Stomach (tissue), 9 donors: ENCODE measurements around the gene MATN1. TPM values are rescaled to one million over a fixed set of nuclear protein-coding genes. Genes with fewer than 3 reads are reported as not detected.

ENCODE experiments used
- DNase-seq, 2 donors: peaks; one replicate each; pipeline versions ENCODE4 v3.0.0 to v3.0.0-alpha.2; 2013 to 2019
- H3K27ac ChIP-seq, 5 donors: fragments of 200-600 bp in 4 of 5; sonication (generic) in 4 of 5; one replicate each; pipeline ENCODE4 v1.5.1; 2013 to 2019; ENCODE audit warnings: mild to moderate bottlenecking in 1 of 5, moderate library complexity in 1 of 5
- H3K27me3 ChIP-seq, 3 donors: fragments of 200-600 bp; sonication (generic); one replicate each; pipeline ENCODE4 v1.5.1; 2017 to 2019; ENCODE audit warnings: mixed run types in 1 of 3
- H3K36me3 ChIP-seq, 4 donors: fragments of 200-600 bp; sonication (generic); 1 replicate in 3 of 4; 2 replicates in 1 of 4; pipeline ENCODE4 v1.5.1; 2016 to 2019
- H3K4me1 ChIP-seq, 4 donors: fragments of 200-600 bp; sonication (generic); one replicate each; pipeline ENCODE4 v1.5.1; 2016 to 2019
- H3K4me3 ChIP-seq, 4 donors: fragments of 200-600 bp; sonication (generic) in 3 of 4; one replicate each; pipeline ENCODE4 v1.5.1; 2016 to 2019; ENCODE audit warnings: mild to moderate bottlenecking in 1 of 4
- H3K9me3 ChIP-seq, 4 donors: fragments of 200-600 bp; sonication (generic); one replicate each; pipeline ENCODE4 v1.5.1; 2016 to 2019
- EP300 ChIP-seq: sonication (generic); formaldehyde crosslinking; IDR thresholded peaks from one replicate; pipeline ENCODE4 v1.6.1; 2017; ENCODE audit warnings: antibody characterized with exemption
- POLR2A ChIP-seq, 4 donors: fragments of 450-650 bp; IDR thresholded peaks; one replicate each; pipeline ENCODE4 v1.6.1; 2016; ENCODE audit warnings: antibody characterized with exemption in 4 of 4, control low read depth in 2 of 4, mild to moderate bottlenecking in 1 of 4, moderate library complexity in 1 of 4
- POLR2AphosphoS5 ChIP-seq, 3 donors: sonication (generic); formaldehyde crosslinking; IDR thresholded peaks; one replicate each; pipeline ENCODE4 v1.6.1; 2016; ENCODE audit warnings: antibody characterized with exemption in 3 of 3
- WGBS, 5 donors: extraction: QIAGEN DNeasy Blood & Tissue Kit in 3 of 5; methylation state at CpG; one replicate each; pipeline versions ENCODE4 v1.1.5 to v1.1.7; 2013 to 2018; 5-methylcytosine and 5-hydroxymethylcytosine counted together
- intact Hi-C: fragments of 100-400 bp; cut with DNase I; formaldehyde crosslinking; loops from one replicate; pipeline ENCODE4 v1.15.1; 2023; ENCODE audit warnings: low total_unique reads
- polyA plus RNA-seq, 3 donors: library from polyadenylated mRNA; stranded (reverse); fragments of 200-250 nt; gene quantifications; one replicate each; pipeline ENCODE4 v1.2.3, GENCODE V29; 2013
- total RNA-seq, 5 donors: library from RNA; depleted of rRNA; stranded (reverse); fragments of >200 nt; gene quantifications; one replicate each; pipeline versions ENCODE4 v1.1.0 to v1.2.3, GENCODE V29; 2014 to 2016
- TF ChIP-seq, protein P1 (sequence below), 7 experiments: fragments of 450-650 bp in 4 of 7; fragments of 200-600 bp in 3 of 7; sonication (generic) in 3 of 7; IDR thresholded peaks; one replicate each; pipeline ENCODE4 v1.5.1; 2016 to 2019; ENCODE audit warnings: antibody characterized with exemption in 7 of 7, control low read depth in 2 of 7, mild to moderate bottlenecking in 1 of 7
- donor health status: healthy with polysubstance abuse.
- donor health status: Bipolar disorder and iron deficiency.
- donor health status: healthy.

MATN1 gene
- total and polyA plus RNA-seq, 8 donors, result 1.7 TPM; not detected in 7

DNA sequence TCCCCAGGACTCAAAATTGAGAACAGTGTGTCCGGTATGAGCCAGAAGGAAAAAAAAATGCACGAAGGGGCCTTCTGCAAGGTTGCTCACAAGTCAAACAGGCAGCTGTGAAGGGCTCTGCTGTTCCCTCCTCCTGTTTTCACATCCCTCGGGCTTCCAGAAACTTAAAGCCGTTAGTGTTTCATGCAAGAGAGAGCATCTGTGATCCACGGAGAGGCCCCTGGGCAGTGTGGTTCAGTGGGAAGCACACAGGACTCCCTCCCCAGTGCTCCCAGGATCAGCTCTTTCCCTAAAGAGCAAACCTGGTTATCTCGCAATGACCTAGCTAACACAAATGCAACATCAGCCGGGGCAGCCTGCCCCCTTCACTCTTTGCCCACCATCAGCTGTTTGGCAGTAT, 2.9 kb upstream of the MATN1 start:
- DNase-seq, result no peak
- H3K27me3 ChIP-seq, result no peaks in the 10 kb centered on the region
- H3K4me3 ChIP-seq, result no peak overlapping the region
- H3K9me3 ChIP-seq, result no peaks in the 10 kb centered on the region
- WGBS, 5 donors, result 60 to 79% (median 75%) methylated on average over 7 of the region's 7 CpGs
- TF ChIP-seq EP300 (no peak), POLR2AphosphoS5 (IDR thresholded peaks at IDR 0.05) (no peak), POLR2A (IDR thresholded peaks at IDR 0.05) (no peak)
- TF ChIP-seq, protein P1, sequence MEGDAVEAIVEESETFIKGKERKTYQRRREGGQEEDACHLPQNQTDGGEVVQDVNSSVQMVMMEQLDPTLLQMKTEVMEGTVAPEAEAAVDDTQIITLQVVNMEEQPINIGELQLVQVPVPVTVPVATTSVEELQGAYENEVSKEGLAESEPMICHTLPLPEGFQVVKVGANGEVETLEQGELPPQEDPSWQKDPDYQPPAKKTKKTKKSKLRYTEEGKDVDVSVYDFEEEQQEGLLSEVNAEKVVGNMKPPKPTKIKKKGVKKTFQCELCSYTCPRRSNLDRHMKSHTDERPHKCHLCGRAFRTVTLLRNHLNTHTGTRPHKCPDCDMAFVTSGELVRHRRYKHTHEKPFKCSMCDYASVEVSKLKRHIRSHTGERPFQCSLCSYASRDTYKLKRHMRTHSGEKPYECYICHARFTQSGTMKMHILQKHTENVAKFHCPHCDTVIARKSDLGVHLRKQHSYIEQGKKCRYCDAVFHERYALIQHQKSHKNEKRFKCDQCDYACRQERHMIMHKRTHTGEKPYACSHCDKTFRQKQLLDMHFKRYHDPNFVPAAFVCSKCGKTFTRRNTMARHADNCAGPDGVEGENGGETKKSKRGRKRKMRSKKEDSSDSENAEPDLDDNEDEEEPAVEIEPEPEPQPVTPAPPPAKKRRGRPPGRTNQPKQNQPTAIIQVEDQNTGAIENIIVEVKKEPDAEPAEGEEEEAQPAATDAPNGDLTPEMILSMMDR (IDR thresholded peaks at IDR 0.05), result no peak
- peaks cover 0 to 42% (median 32%) of the 10 kb centered on the region in 4 donors for H3K36me3 ChIP-seq
- no peak overlapping the region for H3K27ac ChIP-seq
- intact Hi-C loops, result no loop called here
- H3K4me1 ChIP-seq, result peaks cover 0 to 8% (median 0%) of the 10 kb centered on the region in 4 donors

DNA sequence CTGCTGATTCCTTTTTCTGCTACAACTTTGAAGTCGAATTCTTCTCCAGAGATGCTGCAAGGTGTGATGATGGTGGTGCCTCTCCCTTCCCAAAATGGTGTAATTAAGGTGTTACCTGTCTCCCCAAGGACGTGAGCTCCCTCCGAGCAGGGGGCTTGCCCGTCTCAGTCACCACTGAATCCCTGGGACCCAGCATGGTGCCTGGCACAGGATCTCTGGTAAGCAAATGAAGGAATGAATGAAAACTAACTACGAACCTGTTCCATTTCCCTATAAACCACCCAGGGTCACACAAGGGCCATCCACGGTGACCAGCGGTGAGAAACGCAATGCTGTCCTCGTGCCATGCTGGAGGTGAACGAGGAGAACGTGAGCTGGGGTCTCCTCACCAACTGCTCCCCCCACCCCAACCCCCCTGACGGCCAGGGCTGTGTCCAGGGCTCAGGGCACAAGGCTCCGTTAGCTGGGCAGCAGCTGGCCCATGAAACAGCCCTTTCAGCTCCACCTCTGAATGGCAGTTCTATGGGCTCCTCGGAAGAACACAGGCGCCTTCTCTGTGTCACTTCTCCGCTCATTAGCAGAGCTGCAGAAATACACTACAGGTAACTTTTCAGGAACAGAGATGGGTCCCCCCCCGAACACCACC, 2.2 kb upstream of the MATN1 start:
- no peak for DNase-seq
- TF ChIP-seq, protein P1 (IDR thresholded peaks at IDR 0.05), result no peak
- TF ChIP-seq POLR2A (IDR thresholded peaks at IDR 0.05) (no peak), POLR2AphosphoS5 (IDR thresholded peaks at IDR 0.05) (no peak), EP300 (no peak)
- Histone ChIP-seq H3K36me3 (peaks cover 0 to 42% (median 32%) of the 10 kb centered on the region in 4 donors), H3K4me3 (no peak overlapping the region), H3K27me3 (no peaks in the 10 kb centered on the region), H3K4me1 (peaks cover 0 to 10% (median 0%) of the 10 kb centered on the region in 4 donors), H3K9me3 (no peaks in the 10 kb centered on the region), H3K27ac (no peak overlapping the region)
- intact Hi-C loops, result no loop called here
- 90 to 92% (median 91%) methylated on average over 17 of the region's 17 CpGs for WGBS, 5 donors

DNA sequence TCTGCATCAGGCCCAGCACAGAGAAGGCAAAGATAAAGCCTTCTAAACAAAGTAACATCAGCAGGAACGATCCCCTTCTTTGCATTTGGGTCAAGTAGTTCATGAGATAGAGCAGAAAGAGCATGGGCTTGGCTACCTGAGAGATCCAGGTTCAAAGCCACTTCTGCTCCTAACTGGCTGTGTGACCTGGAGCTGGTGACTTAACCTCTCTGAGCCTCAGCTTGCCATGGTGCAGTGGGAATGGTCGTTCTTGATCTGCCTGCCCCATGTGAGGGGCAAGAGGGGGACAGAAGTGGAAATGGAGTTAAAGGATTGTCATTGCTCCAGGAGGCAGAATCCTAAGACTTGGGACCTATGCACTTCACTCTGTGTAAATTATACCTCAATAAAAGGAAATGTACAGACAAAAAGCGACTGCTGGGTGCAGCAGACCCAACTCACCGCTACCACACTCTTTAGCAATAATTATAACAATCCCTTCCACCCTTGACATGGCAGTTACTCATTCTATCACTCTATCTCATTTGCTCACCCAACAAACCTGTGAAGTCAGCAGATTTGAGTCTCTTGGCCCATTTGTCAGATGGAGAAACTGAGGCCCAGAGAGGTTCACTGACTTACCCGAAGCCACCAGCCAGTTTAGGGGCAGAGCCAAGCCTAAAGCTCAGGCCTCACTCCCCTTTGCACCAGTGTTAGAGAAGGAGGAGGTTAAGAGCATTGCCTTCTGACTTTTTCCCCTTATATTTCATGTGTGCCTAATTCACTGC, 1.5 kb upstream of the MATN1 start:
- WGBS, 5 donors, result 80 to 93% (median 89%) methylated on average over 5 of the region's 5 CpGs
- H3K36me3 ChIP-seq, result peaks cover 0 to 42% (median 32%) of the 10 kb centered on the region in 4 donors

DNA sequence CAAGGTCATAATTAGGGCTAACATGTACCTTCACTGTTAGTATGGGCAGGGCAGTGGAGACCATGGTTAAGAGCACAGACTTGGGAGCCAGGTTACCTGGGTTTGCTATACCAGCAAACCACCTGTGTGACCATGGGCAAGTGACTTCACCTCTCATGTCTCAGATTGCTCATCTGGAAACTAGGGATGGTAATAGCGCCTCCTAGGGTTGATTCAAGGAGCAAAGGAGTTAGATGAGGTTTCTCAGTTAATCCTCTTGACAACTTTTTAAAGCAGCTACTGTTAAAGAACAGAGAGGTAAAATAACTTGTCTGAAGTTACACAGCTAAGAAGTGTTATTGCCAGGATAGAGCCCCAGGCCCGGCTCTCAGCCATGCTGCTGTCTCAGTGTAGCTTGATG, 790 bp upstream of the MATN1 start:
- Histone ChIP-seq H3K9me3 (no peaks in the 10 kb centered on the region), H3K36me3 (peaks cover 0 to 42% (median 32%) of the 10 kb centered on the region in 4 donors), H3K27ac (no peak overlapping the region), H3K4me3 (no peak overlapping the region), H3K4me1 (peaks cover 6 to 24% (median 8%) of the 10 kb centered on the region in 4 donors), H3K27me3 (no peaks in the 10 kb centered on the region)
- no peak for DNase-seq
- intact Hi-C loops, result loop anchor here (5.0 kb wide), 1 partner anchor 188 kb away; no protein-coding TSS in a partner anchor
- WGBS, 5 donors, result 91 to 97% (median 93%) methylated on average over 2 of the region's 2 CpGs
- TF ChIP-seq EP300, result no peak
- TF ChIP-seq, protein P1 (IDR thresholded peaks at IDR 0.05), result no peak
- TF ChIP-seq POLR2A (IDR thresholded peaks at IDR 0.05), result no peak
- no peak for TF ChIP-seq POLR2AphosphoS5 (IDR thresholded peaks at IDR 0.05)

More for the DNA sequence above, 1.5 kb upstream of the MATN1 start:
- Histone ChIP-seq H3K27ac (no peak overlapping the region), H3K4me1 (peaks cover 0 to 17% (median 2%) of the 10 kb centered on the region in 4 donors), H3K4me3 (no peak overlapping the region), H3K27me3 (no peaks in the 10 kb centered on the region), H3K9me3 (no peaks in the 10 kb centered on the region)
- intact Hi-C loops, result loop anchor here (5.0 kb wide), 1 partner anchor 187 kb away; no protein-coding TSS in a partner anchor
- TF ChIP-seq POLR2AphosphoS5 (IDR thresholded peaks at IDR 0.05), result no peak
- TF ChIP-seq POLR2A (IDR thresholded peaks at IDR 0.05), result no peak
- TF ChIP-seq, protein P1 (IDR thresholded peaks at IDR 0.05), result no peak
- no peak for TF ChIP-seq EP300
- no peak for DNase-seq
